ENCODE measurements around the gene PRRG2.
A peak's percentile ranks its signal among the peaks of the same experiment; 100 is the strongest.

Gene PRRG2

GRCh38 chr19:49560358-49560900 lies 20.7 kb upstream of the PRRG2 start:
- Histone ChIP-seq H3K4me2 (peak overlapping the region; percentile 48 to 79 (median 70)), H3K36me3 (peaks cover 46 to 79% (median 66%) of the 10 kb centered on the region in 11 experiments), H3K9ac (peak overlapping the region; percentile 21 to 66 (median 50); a peak in 18 of 22 replicates), H3K27ac (peak overlapping the region; percentile 21 to 67 (median 45); a peak in 19 of 22 replicates), H3K9me3 (replicated peaks in 1 of 11) (no peaks in the 10 kb centered on the region), H3K4me1 (peaks cover 49 to 68% (median 62%) of the 10 kb centered on the region in 10 experiments), H3K27me3 (no peaks in the 10 kb centered on the region), H3K4me3 (peak overlapping the region in 1 of 10 experiments; percentile 12; a peak in 1 of 20 replicates), H4K20me1 (peaks cover 30 to 93% (median 69%) of the 10 kb centered on the region in 11 experiments; a peak in 20 of 22 replicates)
- no peak for TF ChIP-seq Cebpa-rat (IDR thresholded peaks at IDR 0.05)

GRCh38 chr19:49564616-49565045 lies 16.5 kb upstream of the PRRG2 start:
- peak overlapping the region in 1 of 11 experiments; percentile 13; a peak in 1 of 22 replicates for H3K27ac ChIP-seq
- H3K4me3 ChIP-seq, result no peak overlapping the region
- H3K9ac ChIP-seq, result no peak overlapping the region
- H3K4me2 ChIP-seq, result peak overlapping the region in 3 of 11 experiments; percentile 20 to 77 (median 50); a peak in 4 of 22 replicates
- peaks cover 56 to 100% (median 94%) of the 10 kb centered on the region in 11 experiments; a peak in 20 of 22 replicates for H4K20me1 ChIP-seq
- TF ChIP-seq Cebpa-rat (IDR thresholded peaks at IDR 0.05), result no peak
- H3K36me3 ChIP-seq, result peaks cover 7 to 55% (median 37%) of the 10 kb centered on the region in 11 experiments
- H3K4me1 ChIP-seq, result peaks cover 78 to 90% (median 88%) of the 10 kb centered on the region in 10 experiments
- H3K27me3 ChIP-seq, result no peaks in the 10 kb centered on the region
- H3K9me3 ChIP-seq (replicated peaks in 1 of 11), result no peaks in the 10 kb centered on the region

GRCh38 chr19:49565261-49565660 lies 15.9 kb upstream of the PRRG2 start:
- H3K27me3 ChIP-seq, result no peaks in the 10 kb centered on the region
- peaks cover 2 to 49% (median 31%) of the 10 kb centered on the region in 11 experiments; a peak in 18 of 22 replicates for H3K36me3 ChIP-seq
- H3K4me3 ChIP-seq, result no peak overlapping the region
- no peaks in the 10 kb centered on the region for H3K9me3 ChIP-seq (replicated peaks in 1 of 11)
- H3K4me2 ChIP-seq, result peak overlapping the region in 10 of 11 experiments; percentile 7 to 77 (median 37); a peak in 17 of 22 replicates
- peaks cover 57 to 98% (median 93%) of the 10 kb centered on the region in 11 experiments; a peak in 20 of 22 replicates for H4K20me1 ChIP-seq
- no peak for TF ChIP-seq Cebpa-rat (IDR thresholded peaks at IDR 0.05)
- H3K4me1 ChIP-seq, result peaks cover 72 to 87% (median 85%) of the 10 kb centered on the region in 10 experiments
- H3K9ac ChIP-seq, result peak overlapping the region in 2 of 11 experiments; percentile 1 to 50; a peak in 6 of 22 replicates
- peak overlapping the region in 8 of 11 experiments; percentile 0 to 78 (median 12); a peak in 9 of 22 replicates for H3K27ac ChIP-seq

GRCh38 chr19:49566302-49566701 lies 14.8 kb upstream of the PRRG2 start:
- Histone ChIP-seq H3K9ac (no peak overlapping the region), H3K4me2 (peak overlapping the region in 3 of 11 experiments; percentile 43 to 69 (median 45); a peak in 3 of 22 replicates), H3K9me3 (replicated peaks in 1 of 11) (no peaks in the 10 kb centered on the region), H3K27me3 (no peaks in the 10 kb centered on the region), H3K4me1 (peaks cover 72 to 87% (median 85%) of the 10 kb centered on the region in 10 experiments), H3K4me3 (no peak overlapping the region), H3K27ac (peak overlapping the region in 7 of 11 experiments; percentile 0 to 78 (median 13); a peak in 9 of 22 replicates), H4K20me1 (peaks cover 57 to 98% (median 92%) of the 10 kb centered on the region in 11 experiments), H3K36me3 (peaks cover 0 to 48% (median 29%) of the 10 kb centered on the region in 11 experiments; a peak in 15 of 22 replicates)
- no peak for TF ChIP-seq Cebpa-rat (IDR thresholded peaks at IDR 0.05)

GRCh38 chr19:49567861-49568441 lies 13.2 kb upstream of the PRRG2 start:
- Histone ChIP-seq H3K4me2 (peak overlapping the region; percentile 56 to 74 (median 67)), H3K4me1 (peaks cover 62 to 83% (median 76%) of the 10 kb centered on the region in 10 experiments), H3K9ac (peak overlapping the region in 10 of 11 experiments; percentile 25 to 75 (median 57); a peak in 20 of 22 replicates), H3K27me3 (no peaks in the 10 kb centered on the region), H3K27ac (peak overlapping the region in 9 of 11 experiments; percentile 57 to 84 (median 78); a peak in 18 of 22 replicates), H3K4me3 (no peak overlapping the region), H3K9me3 (replicated peaks in 1 of 11) (no peaks in the 10 kb centered on the region), H4K20me1 (peaks cover 50 to 98% (median 91%) of the 10 kb centered on the region in 11 experiments), H3K36me3 (peaks cover 0 to 41% (median 25%) of the 10 kb centered on the region in 11 experiments; a peak in 17 of 22 replicates)
- TF ChIP-seq Cebpa-rat (IDR thresholded peaks at IDR 0.05), result peak in 6 of 11 experiments; percentile 16 to 91 (median 72); a peak in 9 of 22 replicates

GRCh38 chr19:49570138-49570856 lies 10.8 kb upstream of the PRRG2 start:
- no peak for TF ChIP-seq Cebpa-rat (IDR thresholded peaks at IDR 0.05)
- Histone ChIP-seq H3K36me3 (peaks cover 13 to 45% (median 36%) of the 10 kb centered on the region in 11 experiments), H4K20me1 (peaks cover 40 to 94% (median 72%) of the 10 kb centered on the region in 11 experiments), H3K9ac (peak overlapping the region in 8 of 11 experiments; percentile 31 to 59 (median 50); a peak in 16 of 22 replicates), H3K27me3 (no peaks in the 10 kb centered on the region), H3K4me2 (peak overlapping the region; percentile 12 to 85 (median 48); a peak in 21 of 22 replicates), H3K9me3 (replicated peaks in 1 of 11) (no peaks in the 10 kb centered on the region), H3K4me3 (no peak overlapping the region), H3K27ac (peak overlapping the region in 9 of 11 experiments; percentile 37 to 84 (median 52); a peak in 16 of 22 replicates), H3K4me1 (peaks cover 54 to 79% (median 63%) of the 10 kb centered on the region in 10 experiments)

GRCh38 chr19:49570997-49571676 lies 10.0 kb upstream of the PRRG2 start:
- Histone ChIP-seq H3K9ac (peak overlapping the region in 10 of 11 experiments; percentile 2 to 59 (median 42); a peak in 14 of 22 replicates), H3K9me3 (replicated peaks in 1 of 11) (no peaks in the 10 kb centered on the region), H3K4me2 (peak overlapping the region; percentile 12 to 85 (median 48); a peak in 21 of 22 replicates), H4K20me1 (peaks cover 35 to 94% (median 65%) of the 10 kb centered on the region in 11 experiments; a peak in 21 of 22 replicates), H3K36me3 (peaks cover 21 to 45% (median 36%) of the 10 kb centered on the region in 11 experiments), H3K27ac (peak overlapping the region in 9 of 11 experiments; percentile 37 to 63 (median 51); a peak in 18 of 22 replicates), H3K27me3 (no peaks in the 10 kb centered on the region), H3K4me1 (peaks cover 52 to 75% (median 61%) of the 10 kb centered on the region in 10 experiments), H3K4me3 (no peak overlapping the region)
- no peak for TF ChIP-seq Cebpa-rat (IDR thresholded peaks at IDR 0.05)
